A673 (cell line): ENCODE results near the gene RAB11FIP4. TPM values are rescaled to one million over a fixed set of nuclear protein-coding genes. Genes with fewer than 3 reads are reported as not detected.
A peak's percentile ranks its signal among the peaks of the same experiment; 100 is the strongest.

ENCODE experiments used
- BruUV-seq: library from RNA; stranded (reverse); fragments of 400-500 nt; replicated peaks from 2 replicates; lab custom pipeline; 2021; lab: Mats Ljungman, UMichigan
- CTCF ChIA-PET: fragments of 300-600 bp; sonication (Branson Sonifier 250); formaldehyde crosslinking; loops from one replicate; lab custom pipeline; 2022; ENCODE audit warnings: antibody characterized with exemption; lab: Charles Lee
- POLR2A ChIA-PET: fragments of 300-600 bp; sonication (Branson Sonifier 250); formaldehyde crosslinking; loops from one replicate; lab custom pipeline; 2022; ENCODE audit warnings: antibody characterized with exemption; ENCODE audit not compliant: low non-redundant PET; lab: Charles Lee
- DNase-seq: peaks from one replicate; pipeline ENCODE4 v3.0.0-alpha.2; 2015; ENCODE audit warnings: low spot score
- H3K27ac ChIP-seq: fragments of 200-600 bp; sonication (generic); 2 replicates; pipeline ENCODE4 v1.5.1; 2016; ENCODE audit warnings: mixed run types, low read depth, mild to moderate bottlenecking, mixed read lengths, antibody characterized with exemption, low read length; ENCODE audit not compliant: poor library complexity, severe bottlenecking
- H3K27me3 ChIP-seq: fragments of 200-600 bp; sonication (generic); replicated peaks from 2 replicates; pipeline ENCODE4 v1.6.1; 2017; ENCODE audit warnings: mixed run types, low read depth, mild to moderate bottlenecking, mixed read lengths, antibody characterized with exemption, low read length; ENCODE audit not compliant: insufficient read depth, poor library complexity
- H3K36me3 ChIP-seq: fragments of 200-600 bp; sonication (generic); 2 replicates; pipeline ENCODE4 v1.6.1; 2016; ENCODE audit warnings: mixed run types, mild to moderate bottlenecking, mixed read lengths, antibody characterized with exemption, low read length; ENCODE audit not compliant: insufficient read depth, poor library complexity, severe bottlenecking
- H3K4me1 ChIP-seq: fragments of 200-600 bp; sonication (generic); 2 replicates; pipeline ENCODE4 v1.6.1; 2017; ENCODE audit warnings: mixed run types, mild to moderate bottlenecking, mixed read lengths, antibody characterized with exemption, low read length; ENCODE audit not compliant: insufficient read depth, poor library complexity, severe bottlenecking
- H3K4me3 ChIP-seq: fragments of 200-600 bp; sonication (generic); 2 replicates; pipeline ENCODE4 v1.5.1; 2016; ENCODE audit warnings: low read depth, mixed run types, mild to moderate bottlenecking, mixed read lengths, low read length; ENCODE audit not compliant: poor library complexity, severe bottlenecking
- H3K9me3 ChIP-seq: fragments of 200-600 bp; sonication (generic); 2 replicates; pipeline ENCODE4 v1.6.1; 2016; ENCODE audit warnings: mixed run types, low read depth, mild to moderate bottlenecking, mixed read lengths, antibody characterized with exemption, low read length; ENCODE audit not compliant: poor library complexity, severe bottlenecking
- CTCF ChIP-seq: fragments of 300-800, 200-600 bp; sonication (generic); conservative IDR thresholded peaks from 2 replicates; pipeline ENCODE4 v1.5.1; 2017; ENCODE audit warnings: low read depth, mild to moderate bottlenecking, antibody characterized with exemption, low read length, moderate library complexity, mixed read lengths
- EZH2 ChIP-seq: fragments of 200-600 bp; sonication (generic); IDR thresholded peaks from 2 replicates; pipeline ENCODE4 v1.6.1; 2017; ENCODE audit warnings: borderline replicate concordance, low read depth, mild to moderate bottlenecking, mixed read lengths, antibody characterized with exemption, low read length; ENCODE audit not compliant: poor library complexity, severe bottlenecking
- intact Hi-C: fragments of 100-400 bp; cut with micrococcal nuclease; formaldehyde crosslinking; loops from one replicate; pipeline ENCODE4 v1.10.0; 2022; ENCODE audit not compliant: unreplicated experiment
- total RNA-seq: library from RNA; stranded (reverse); gene quantifications from 2 replicates; pipeline ENCODE4 v1.2.3, GENCODE V29; 2021

The RAB11FIP4 gene
- total RNA-seq, 1 experiment from 2014 or later: 2.4 TPM

- DNase-seq: peak; percentile 63
- no peaks in the 10 kb centered on the region for H3K27me3 ChIP-seq
- TF ChIP-seq EZH2: no peak
- TF ChIP-seq CTCF: peak; percentile 67
- H3K36me3 ChIP-seq: no peaks in the 10 kb centered on the region
- ChIA-PET POLR2A (no interaction called here), CTCF (no interaction called here)
- no peaks in the 10 kb centered on the region for H3K4me1 ChIP-seq
- H3K9me3 ChIP-seq: no peaks in the 10 kb centered on the region
- intact Hi-C loops: loop anchor here (2.0 kb wide), 2 partner anchors 88 to 136 kb away; no protein-coding TSS in a partner anchor
- H3K4me3 ChIP-seq: no peak overlapping the region
- H3K27ac ChIP-seq: no peak overlapping the region
- no TSS peak for BruUV-seq
Measured at GRCh38 chr17:31524926-31525800, 133.7 kb downstream of the RAB11FIP4 start.

GRCh38 chr17:31525801-31526549 is 134.5 kb downstream of the RAB11FIP4 start:
- Histone ChIP-seq H3K36me3 (no peaks in the 10 kb centered on the region), H3K4me3 (no peak overlapping the region), H3K9me3 (no peaks in the 10 kb centered on the region), H3K27ac (no peak overlapping the region), H3K4me1 (no peaks in the 10 kb centered on the region), H3K27me3 (no peaks in the 10 kb centered on the region)
- intact Hi-C loops: loop anchor here (2.0 kb wide), 2 partner anchors 89 to 137 kb away; no protein-coding TSS in a partner anchor
- no peak for DNase-seq
- CTCF ChIA-PET: interaction anchor here (0.6 kb wide), 1 partner anchor 99 kb away, joined by 5 read pairs; no protein-coding TSS in a partner anchor
- no TSS peak for BruUV-seq
- TF ChIP-seq EZH2 (no peak), CTCF (no peak)
- POLR2A ChIA-PET: no interaction called here

- Histone ChIP-seq H3K27me3 (no peaks in the 10 kb centered on the region), H3K36me3 (no peaks in the 10 kb centered on the region), H3K9me3 (no peaks in the 10 kb centered on the region), H3K4me1 (no peaks in the 10 kb centered on the region), H3K4me3 (no peak overlapping the region), H3K27ac (no peak overlapping the region)
- no TSS peak for BruUV-seq
- no peak for DNase-seq
- intact Hi-C loops: no loop called here
- CTCF ChIA-PET: no interaction called here
- POLR2A ChIA-PET: no interaction called here
- TF ChIP-seq EZH2 (no peak), CTCF (no peak)
Measured at GRCh38 chr17:31527606-31528005, 136.1 kb downstream of the RAB11FIP4 start.
